ENCODE measurements around the gene BSND.

The BSND gene

DNA sequence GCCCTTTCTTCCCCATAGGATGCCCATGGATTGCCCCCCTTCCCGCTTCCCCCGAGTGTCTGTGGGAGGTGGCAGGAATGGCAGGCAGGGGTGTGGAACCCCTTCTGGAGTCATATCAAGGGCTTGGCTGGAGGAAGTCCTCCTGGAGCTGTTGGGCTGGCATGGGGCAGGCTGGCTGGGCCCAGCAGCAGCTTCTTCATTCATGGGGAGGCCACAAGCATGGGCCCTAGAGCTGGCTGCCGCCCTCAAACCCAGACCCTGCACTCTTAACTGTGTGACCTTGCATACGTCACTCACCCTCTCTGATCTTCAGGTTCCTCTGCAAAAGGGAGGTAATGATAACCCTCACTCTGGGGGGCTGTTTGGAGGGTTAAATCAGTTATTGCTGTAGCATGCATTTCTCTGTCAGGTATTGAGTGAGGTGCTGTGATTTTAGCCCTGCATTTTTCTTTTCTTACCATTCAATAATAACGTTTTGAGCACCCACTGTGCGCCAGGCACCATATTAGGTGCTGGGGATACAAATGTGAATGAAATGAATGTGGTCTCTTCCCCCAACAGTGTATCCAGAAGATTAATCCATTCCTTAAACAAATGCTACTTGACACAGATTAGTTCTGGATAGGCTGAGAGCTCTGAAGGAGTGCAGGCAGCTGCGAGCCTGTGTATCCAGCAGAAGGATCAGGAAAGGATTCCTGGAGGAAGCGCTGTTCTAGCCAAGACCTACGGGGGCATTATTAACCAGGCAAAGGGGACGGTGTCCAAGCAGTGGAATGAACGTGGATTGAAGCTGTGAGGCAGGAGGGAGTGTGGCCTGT, 49.9 kb downstream of the BSND start:
- no peak for DNase-seq (ENCODE audit: low spot score)
- in situ Hi-C loops (cut with MboI; ENCODE audit: low sequenced_read_pairs, unreplicated experiment), result no loop called here
- TF ChIP-seq CTCF (IDR thresholded peaks at IDR 0.05; ENCODE audit: borderline replicate concordance, control extremely low read depth, extremely low read depth, insufficient read depth, missing control alignments), result no peak

DNA sequence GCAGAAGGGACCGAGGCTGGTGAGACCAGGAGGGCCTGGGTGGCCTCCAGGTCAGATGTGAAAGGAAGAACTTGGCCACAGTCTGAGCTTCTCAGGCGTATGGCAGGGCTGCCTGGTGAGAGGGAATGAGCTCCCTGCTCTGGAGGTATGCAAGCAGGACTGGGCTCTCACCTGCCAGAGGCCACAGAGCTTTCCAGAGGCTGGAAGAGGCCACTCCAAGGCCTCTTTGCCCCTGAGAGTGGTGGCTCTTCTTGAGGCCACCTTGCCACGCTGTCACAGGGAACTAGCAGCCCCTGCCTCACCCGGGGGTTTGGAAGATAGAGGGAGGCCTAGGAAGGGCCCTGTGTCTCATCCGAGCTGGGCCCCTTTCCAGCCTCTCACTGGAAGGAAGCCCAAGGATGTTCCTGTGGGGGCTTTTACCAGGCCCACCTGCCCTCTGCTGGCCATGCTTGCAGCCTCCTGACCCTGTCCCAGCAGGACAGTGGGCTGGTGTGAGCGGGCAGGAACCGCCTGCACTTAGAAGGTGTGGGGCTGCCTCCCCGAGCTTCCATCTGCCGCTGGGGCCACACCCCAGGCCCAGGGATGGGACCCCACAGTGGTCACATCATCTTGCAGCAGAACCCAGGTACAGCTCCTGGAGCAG, 50.7 kb downstream of the BSND start:
- in situ Hi-C loops (cut with MboI; ENCODE audit: low sequenced_read_pairs, unreplicated experiment), result no loop called here
- TF ChIP-seq CTCF (IDR thresholded peaks at IDR 0.05; ENCODE audit: borderline replicate concordance, control extremely low read depth, extremely low read depth, insufficient read depth, missing control alignments), result no peak
- DNase-seq (ENCODE audit: low spot score), result no peak

DNA sequence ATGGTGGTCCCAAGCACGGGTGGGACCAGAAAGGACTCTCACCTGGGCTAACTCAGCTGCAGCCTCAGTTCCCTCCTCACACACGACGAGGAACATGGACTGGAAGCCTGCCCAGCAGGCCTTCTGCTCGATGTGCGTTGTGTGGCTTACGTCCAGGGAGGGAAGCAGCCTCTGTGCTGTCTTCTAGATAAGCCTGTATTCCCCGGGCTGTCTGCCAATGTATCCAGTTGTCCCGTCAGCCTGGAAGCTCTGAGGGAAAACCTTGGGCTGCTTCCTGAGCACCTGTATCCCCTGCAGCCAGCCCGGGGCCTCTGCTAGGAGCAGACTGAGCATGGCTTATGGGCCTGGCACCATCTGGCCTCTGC, 51.2 kb downstream of the BSND start:
- TF ChIP-seq CTCF (IDR thresholded peaks at IDR 0.05; ENCODE audit: borderline replicate concordance, control extremely low read depth, extremely low read depth, insufficient read depth, missing control alignments), result no peak
- in situ Hi-C loops (cut with MboI; ENCODE audit: low sequenced_read_pairs, unreplicated experiment), result no loop called here
- DNase-seq (ENCODE audit: low spot score), result no peak

DNA sequence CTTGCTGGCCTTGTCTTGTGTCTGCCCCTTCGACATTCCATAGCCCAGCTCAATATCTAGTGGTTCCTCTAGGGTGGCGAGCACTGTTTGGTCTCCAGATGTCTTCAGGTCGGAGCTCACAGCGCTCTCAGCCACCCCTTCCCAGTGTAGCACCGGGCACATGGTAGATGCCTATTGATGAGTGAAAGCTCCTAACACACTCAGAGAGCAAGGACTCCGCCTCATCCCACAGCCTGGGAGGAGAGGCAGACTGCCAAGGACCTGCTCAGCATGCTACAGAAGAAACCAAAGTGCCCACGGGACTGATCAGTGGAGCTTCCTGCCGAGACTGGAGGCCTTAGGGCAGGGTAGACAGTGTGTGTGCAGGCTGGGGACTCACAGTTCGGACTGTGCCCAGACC, 51.5 kb downstream of the BSND start:
- no peak for DNase-seq (ENCODE audit: low spot score)
- no peak for TF ChIP-seq CTCF (IDR thresholded peaks at IDR 0.05; ENCODE audit: borderline replicate concordance, control extremely low read depth, extremely low read depth, insufficient read depth, missing control alignments)

GRCh38 chr1:55051169-55051568, 52.4 kb downstream of the BSND start:
- TF ChIP-seq CTCF (IDR thresholded peaks at IDR 0.05; ENCODE audit: borderline replicate concordance, control extremely low read depth, extremely low read depth, insufficient read depth, missing control alignments), result no peak

More for the DNA sequence above, 51.5 kb downstream of the BSND start:
- in situ Hi-C loops (cut with MboI; ENCODE audit: low sequenced_read_pairs, unreplicated experiment), result no loop called here

DNA sequence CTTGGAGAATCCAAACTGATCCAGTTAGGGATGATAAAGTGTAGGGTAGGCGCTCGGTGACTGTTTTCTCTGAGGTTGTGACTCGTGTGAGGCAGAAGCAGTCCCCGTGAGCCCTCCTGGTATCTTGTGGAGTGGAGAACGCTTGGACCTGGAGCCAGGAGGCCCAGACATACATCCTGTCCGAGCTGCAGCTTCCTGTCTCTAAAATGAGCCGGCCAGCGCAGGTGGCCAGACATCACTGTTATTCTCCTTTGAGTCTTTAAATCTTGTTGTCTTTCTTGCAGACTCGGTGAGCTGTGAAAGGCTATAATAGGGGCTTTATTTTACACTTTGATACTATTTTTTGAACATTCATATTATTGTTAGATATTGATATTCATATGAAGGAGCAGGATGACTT, 52.9 kb downstream of the BSND start:
- no peak for DNase-seq (ENCODE audit: low spot score)

More at GRCh38 chr1:55051169-55051568, 52.4 kb downstream of the BSND start:
- in situ Hi-C loops (cut with MboI; ENCODE audit: low sequenced_read_pairs, unreplicated experiment), result no loop called here
- DNase-seq (ENCODE audit: low spot score), result no peak

More for the DNA sequence above, 52.9 kb downstream of the BSND start:
- TF ChIP-seq CTCF (IDR thresholded peaks at IDR 0.05; ENCODE audit: borderline replicate concordance, control extremely low read depth, extremely low read depth, insufficient read depth, missing control alignments), result no peak
- in situ Hi-C loops (cut with MboI; ENCODE audit: low sequenced_read_pairs, unreplicated experiment), result no loop called here
